DOHH2 (cell line): Measurements from ENCODE around the gene SATB1.

Experiments used
- EZH2phosphoT487 ChIP-seq: fragments of 200-600 bp; sonication (generic); IDR thresholded peaks from 2 replicates; pipeline ENCODE4 v1.6.1; 2017; ENCODE audit warnings: borderline replicate concordance, mild to moderate bottlenecking, antibody characterized with exemption, low read length, moderate library complexity, mixed read lengths
- TF ChIP-seq, protein P1 (sequence below): fragments of 200-600 bp; sonication (generic); IDR thresholded peaks from one replicate; pipeline ENCODE4 v1.5.1; 2014; ENCODE audit warnings: antibody characterized with exemption, mild to moderate bottlenecking, low read depth, low read length; ENCODE audit not compliant: poor library complexity, severe bottlenecking

DNA sequence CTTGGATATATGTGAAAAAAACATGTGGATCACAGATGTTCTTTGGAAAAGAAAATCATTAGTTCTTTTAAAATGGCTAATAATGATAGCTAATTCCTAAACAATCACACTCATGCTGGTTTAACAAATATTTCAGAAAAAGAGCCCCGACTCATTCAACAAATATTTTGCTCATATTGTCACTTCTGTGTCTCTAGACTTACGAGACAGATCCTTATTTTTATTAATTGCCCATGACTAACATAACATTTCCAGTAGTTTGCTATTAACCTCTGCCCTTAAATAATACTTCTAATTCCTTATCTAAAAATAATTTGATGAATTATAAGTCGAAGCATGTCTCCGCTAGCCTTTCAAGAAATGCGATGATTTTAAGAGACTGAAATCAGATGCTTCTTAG, 70.4 kb downstream of the SATB1 start:
- TF ChIP-seq, protein P1, sequence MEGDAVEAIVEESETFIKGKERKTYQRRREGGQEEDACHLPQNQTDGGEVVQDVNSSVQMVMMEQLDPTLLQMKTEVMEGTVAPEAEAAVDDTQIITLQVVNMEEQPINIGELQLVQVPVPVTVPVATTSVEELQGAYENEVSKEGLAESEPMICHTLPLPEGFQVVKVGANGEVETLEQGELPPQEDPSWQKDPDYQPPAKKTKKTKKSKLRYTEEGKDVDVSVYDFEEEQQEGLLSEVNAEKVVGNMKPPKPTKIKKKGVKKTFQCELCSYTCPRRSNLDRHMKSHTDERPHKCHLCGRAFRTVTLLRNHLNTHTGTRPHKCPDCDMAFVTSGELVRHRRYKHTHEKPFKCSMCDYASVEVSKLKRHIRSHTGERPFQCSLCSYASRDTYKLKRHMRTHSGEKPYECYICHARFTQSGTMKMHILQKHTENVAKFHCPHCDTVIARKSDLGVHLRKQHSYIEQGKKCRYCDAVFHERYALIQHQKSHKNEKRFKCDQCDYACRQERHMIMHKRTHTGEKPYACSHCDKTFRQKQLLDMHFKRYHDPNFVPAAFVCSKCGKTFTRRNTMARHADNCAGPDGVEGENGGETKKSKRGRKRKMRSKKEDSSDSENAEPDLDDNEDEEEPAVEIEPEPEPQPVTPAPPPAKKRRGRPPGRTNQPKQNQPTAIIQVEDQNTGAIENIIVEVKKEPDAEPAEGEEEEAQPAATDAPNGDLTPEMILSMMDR: no peak
- no peak for TF ChIP-seq EZH2phosphoT487
